MG63 (cell line): Measurements from ENCODE around the gene ST6GAL2. TPM values are rescaled to one million over a fixed set of nuclear protein-coding genes. Genes with fewer than 3 reads are reported as not detected.

ENCODE experiments used
- DNase-seq: peaks from one replicate; pipeline ENCODE4 v3.0.0-alpha.2; 2020
- H3K27me3 ChIP-seq: fragments of 250-450 bp; sonication (Bioruptor Pico); 2 replicates; pipeline ENCODE4 v1.5.1; 2020; ENCODE audit warnings: mild to moderate bottlenecking, moderate library complexity
- H3K36me3 ChIP-seq: fragments of 250-450 bp; sonication (Bioruptor Pico); 2 replicates; pipeline ENCODE4 v1.5.1; 2020; ENCODE audit warnings: mild to moderate bottlenecking, moderate library complexity
- H3K4me3 ChIP-seq: fragments of 250-450 bp; sonication (Bioruptor Pico); 2 replicates; pipeline ENCODE4 v1.5.1; 2020; ENCODE audit warnings: mild to moderate bottlenecking, moderate library complexity
- H3K9me3 ChIP-seq: fragments of 250-450 bp; sonication (Bioruptor Pico); 2 replicates; pipeline ENCODE4 v1.5.1; 2020; ENCODE audit warnings: mild to moderate bottlenecking, moderate library complexity
- total RNA-seq: library from RNA; depleted of rRNA; stranded (reverse); fragments of >200 nt; shearing (Covaris generic); gene quantifications from 2 replicates; pipeline ENCODE4 v1.2.3, GENCODE V29; 2014; ENCODE audit warnings: low replicate concordance

Gene ST6GAL2
- total RNA-seq, 1 experiment from 2014 or later, result not detected

DNA sequence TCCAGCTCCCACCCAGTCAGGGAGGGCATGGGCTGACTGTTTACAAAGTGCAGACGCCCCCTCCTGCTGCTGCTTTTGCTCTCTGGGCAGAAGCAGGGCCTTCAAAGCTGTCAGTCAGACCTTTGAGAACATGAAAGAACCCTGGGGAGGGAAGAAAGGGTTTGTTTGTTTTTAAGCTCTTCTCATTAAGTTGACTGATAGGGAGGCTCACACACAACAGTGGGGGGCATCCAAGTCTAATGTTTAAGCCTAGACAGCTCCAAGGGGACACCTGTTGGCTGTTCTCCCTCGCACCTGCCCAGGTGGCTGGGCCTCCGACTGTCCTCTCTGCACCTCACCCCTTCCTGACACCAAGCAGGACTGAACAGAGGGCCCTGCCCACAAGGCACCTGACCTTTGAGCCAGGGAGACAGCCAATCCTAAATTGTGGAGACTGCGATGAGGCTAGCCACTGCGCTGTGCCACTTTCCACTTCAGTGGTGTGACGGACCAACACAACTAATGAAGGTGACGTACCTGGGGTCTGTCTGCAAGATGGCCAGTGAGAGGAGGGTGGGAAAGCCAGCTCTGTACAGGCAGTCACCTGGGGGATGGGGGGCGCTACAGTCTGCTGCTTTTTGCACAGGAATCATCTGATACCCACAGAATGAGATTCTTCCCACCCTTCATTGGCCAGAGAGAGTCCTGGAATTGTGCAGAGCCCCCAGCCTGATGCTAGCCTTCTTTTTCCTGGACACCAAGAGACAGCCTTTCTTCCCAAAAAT lies 16.3 kb downstream of the ST6GAL2 start:
- no peaks in the 10 kb centered on the region for H3K36me3 ChIP-seq
- no peak for DNase-seq
- no peaks in the 10 kb centered on the region for H3K27me3 ChIP-seq
- H3K9me3 ChIP-seq, result no peaks in the 10 kb centered on the region
- no peak overlapping the region for H3K4me3 ChIP-seq

DNA sequence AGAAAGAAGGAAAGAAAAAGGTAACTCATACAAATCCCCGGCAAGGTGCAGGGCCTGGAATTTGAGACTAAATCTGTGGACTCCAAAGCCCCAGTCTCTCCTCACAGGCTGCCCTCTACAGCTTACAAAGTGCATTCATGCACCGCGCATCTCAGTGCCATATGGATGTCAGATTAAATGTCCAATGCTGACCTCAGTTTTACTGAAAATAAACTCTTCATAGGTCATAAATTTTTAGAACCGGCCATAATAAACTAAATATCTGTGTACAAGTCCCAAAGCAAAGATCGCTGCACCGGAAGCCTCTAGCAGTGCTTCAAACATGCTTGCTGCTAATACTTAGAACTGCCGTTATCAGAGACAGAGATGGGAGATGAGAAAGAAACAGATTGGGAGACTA lies 17.7 kb downstream of the ST6GAL2 start:
- no peaks in the 10 kb centered on the region for H3K36me3 ChIP-seq
- no peaks in the 10 kb centered on the region for H3K27me3 ChIP-seq
- no peak overlapping the region for H3K4me3 ChIP-seq
- no peaks in the 10 kb centered on the region for H3K9me3 ChIP-seq
- DNase-seq, result no peak

DNA sequence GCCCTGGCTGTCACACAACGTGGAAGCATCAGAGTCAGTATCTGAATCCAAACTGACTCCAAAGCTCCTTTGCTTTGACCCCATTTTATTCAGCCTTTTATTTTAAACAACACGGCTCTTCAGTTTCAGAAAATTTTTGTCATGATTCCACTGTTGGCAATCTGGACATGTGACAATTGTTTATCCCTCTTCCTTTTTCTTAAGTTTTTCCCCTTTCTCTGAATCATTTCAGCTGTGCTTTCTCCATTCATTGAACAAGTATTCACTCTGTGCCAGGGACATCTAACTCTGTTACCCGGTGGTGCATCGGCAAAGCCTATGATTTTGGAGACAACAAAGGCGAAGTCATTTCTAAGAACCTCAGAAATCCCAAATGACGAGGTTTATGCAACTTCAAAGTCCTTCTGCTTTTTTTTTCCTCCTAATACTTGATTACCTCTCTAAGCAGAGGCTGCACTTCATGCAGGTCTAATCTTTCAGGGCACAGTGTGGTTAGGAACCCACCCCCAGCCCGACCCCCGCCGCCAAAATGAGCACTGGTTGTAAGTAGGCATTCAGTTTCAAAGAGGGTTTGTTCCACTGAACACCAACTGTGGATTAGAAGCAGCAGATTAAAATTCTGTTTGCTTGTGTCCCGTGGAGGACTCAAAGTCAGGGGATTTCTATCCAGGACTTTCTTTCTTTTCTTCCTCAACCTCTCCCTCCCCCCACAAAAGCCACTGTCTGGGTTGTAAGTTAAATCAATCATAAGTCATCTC lies 18.6 kb downstream of the ST6GAL2 start:
- DNase-seq, result no peak
- Histone ChIP-seq H3K36me3 (no peaks in the 10 kb centered on the region), H3K27me3 (no peaks in the 10 kb centered on the region), H3K4me3 (no peak overlapping the region), H3K9me3 (no peaks in the 10 kb centered on the region)

DNA sequence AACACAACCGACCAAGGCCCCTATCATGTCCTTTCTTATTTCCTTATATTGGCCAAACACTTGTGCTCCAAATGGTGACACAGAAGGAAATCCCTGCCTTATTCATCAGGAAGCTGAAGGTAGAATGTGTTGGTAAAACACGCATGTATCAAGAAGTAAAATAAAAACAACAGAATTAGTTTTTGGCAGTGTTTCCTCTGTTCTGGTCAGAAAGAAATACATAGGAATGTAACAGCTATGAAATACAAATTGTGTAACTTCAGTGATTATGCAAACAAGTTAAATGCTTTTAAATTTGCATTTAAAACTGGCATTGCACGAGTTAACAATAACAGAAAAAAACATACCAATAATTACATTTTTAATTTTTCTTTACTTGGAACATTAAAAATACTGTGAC lies 19.3 kb downstream of the ST6GAL2 start:
- no peaks in the 10 kb centered on the region for H3K36me3 ChIP-seq
- no peak overlapping the region for H3K4me3 ChIP-seq
- no peaks in the 10 kb centered on the region for H3K27me3 ChIP-seq
- DNase-seq, result no peak
- no peaks in the 10 kb centered on the region for H3K9me3 ChIP-seq

DNA sequence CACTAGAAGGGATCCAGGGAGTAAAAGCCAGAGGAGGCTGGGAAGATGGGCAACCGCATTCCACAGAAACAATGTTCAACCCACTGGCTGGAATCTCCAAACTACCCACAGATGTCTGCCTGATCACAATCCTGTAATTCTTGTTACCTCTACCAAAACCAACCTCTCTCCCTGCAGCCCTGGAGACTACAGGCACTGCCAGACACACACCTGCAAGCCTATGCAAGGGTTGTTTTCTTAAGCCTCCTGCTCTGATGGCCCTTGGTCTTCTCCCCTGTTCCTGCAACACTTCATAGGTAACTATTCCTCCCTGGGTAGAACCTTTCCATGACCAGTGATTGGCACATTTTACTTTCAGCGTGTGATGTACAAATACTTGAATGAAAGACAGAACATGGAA lies 21.9 kb downstream of the ST6GAL2 start:
- Histone ChIP-seq H3K36me3 (no peaks in the 10 kb centered on the region), H3K4me3 (no peak overlapping the region), H3K27me3 (no peaks in the 10 kb centered on the region), H3K9me3 (no peaks in the 10 kb centered on the region)
- DNase-seq, result no peak

DNA sequence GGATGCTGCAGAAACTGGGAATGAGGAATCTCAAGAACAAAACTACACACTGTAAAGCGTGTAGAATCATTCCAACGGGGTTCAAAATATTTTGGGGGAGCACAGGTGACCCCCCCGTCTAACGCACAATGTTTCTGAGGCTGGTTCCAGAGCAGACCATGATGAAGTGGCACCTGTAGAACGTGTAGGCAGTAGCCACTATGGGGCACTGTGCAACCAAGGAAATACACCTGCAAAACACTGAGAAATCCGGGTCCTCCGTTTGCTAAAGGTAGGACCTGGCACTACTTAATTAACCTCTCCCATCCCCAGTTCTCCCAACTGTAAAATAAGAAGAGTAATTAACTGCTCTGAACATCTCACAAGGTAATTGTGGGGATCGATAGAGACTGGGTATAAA lies 22.6 kb downstream of the ST6GAL2 start:
- DNase-seq, result no peak
- H3K27me3 ChIP-seq, result no peaks in the 10 kb centered on the region
- H3K36me3 ChIP-seq, result no peaks in the 10 kb centered on the region
- no peaks in the 10 kb centered on the region for H3K9me3 ChIP-seq
- H3K4me3 ChIP-seq, result no peak overlapping the region

DNA sequence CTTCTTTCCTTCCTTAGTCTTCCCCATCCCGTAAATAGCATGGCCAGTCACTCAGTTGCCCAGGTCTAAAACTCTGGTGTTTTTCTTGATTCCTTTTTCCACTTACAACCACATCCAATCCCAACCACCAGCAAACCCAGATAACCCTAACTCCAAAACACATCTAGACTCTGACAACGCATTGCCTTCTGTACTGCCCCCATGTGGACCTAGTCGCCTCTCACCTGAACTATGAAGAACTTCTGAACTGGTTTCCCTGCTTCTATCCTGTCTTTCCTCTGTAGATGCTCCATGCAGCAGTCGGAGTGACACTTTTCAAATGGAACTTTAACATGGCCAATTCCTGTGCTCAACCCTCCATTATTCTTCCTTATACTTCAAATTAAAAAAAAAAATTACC lies 26.5 kb downstream of the ST6GAL2 start:
- no peaks in the 10 kb centered on the region for H3K27me3 ChIP-seq
- H3K9me3 ChIP-seq, result no peaks in the 10 kb centered on the region
- no peak for DNase-seq
- H3K36me3 ChIP-seq, result no peaks in the 10 kb centered on the region
- no peak overlapping the region for H3K4me3 ChIP-seq

DNA sequence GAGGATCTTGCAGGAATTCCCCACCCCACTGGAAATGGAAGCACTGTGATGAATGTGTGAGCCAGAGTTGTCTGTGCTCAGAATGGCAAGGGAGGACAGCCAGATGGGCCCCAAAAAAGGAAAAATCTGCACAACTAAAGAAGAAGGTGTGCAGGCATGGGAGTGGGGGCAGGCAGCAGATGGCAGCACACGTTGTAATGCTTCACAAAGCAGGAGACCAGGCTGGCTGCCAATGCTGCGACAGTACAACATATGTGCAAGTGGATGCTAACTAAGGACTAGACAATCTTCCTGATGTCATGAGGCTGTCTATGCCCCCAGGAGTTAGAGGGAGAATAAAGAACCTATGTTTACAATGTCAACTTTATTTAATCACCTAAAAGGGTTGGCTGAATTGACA lies 27.2 kb downstream of the ST6GAL2 start:
- no peak for DNase-seq
- Histone ChIP-seq H3K36me3 (no peaks in the 10 kb centered on the region), H3K4me3 (no peak overlapping the region), H3K9me3 (no peaks in the 10 kb centered on the region), H3K27me3 (no peaks in the 10 kb centered on the region)

DNA sequence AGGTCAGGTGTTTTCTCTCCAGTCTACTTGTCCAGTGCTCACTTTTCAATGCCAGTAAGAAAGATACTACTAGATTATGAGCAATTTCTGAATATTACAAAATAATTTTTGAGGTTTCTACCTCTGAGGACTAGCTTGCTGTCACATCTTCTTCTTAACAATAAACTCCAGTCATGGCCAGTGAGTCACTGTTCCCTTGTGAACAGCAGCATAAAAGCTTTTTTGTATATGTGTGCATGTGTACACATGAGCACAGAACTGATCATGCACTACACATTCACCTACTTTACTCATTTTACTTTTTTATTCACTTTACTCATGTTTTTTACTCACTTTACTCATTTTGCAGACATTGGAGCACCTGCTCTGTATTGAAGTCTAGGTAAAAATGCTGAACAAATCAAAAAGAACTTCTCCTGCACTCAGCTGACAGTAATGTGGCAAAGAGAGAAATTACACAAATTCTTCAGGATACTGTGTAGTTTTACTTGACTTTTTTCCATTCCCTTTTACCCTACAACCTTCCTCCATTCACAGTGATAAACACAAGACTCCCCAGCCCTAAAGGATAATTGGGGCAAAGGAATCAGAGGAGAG lies 28.0 kb downstream of the ST6GAL2 start:
- Histone ChIP-seq H3K27me3 (no peaks in the 10 kb centered on the region), H3K36me3 (no peaks in the 10 kb centered on the region), H3K4me3 (no peak overlapping the region), H3K9me3 (no peaks in the 10 kb centered on the region)
- DNase-seq, result no peak

DNA sequence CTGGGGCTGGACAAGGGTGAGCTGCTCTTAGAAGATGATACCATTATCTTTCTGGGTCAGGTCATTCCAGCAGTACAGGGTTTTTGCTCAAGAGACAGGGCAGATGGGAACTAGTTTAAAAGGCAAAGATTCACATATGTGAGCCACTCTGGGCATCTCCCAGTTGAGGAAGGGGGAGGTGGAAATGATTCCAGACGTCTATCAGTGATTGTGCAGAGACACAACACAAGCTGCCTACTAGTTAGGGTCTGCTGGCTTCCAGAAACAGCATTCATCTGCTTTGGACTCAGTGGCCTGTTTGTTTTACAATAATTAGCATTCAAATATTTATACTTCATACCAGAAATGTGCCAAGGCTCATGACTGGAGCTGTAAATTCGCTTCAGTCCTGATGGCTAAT lies 32.3 kb downstream of the ST6GAL2 start:
- no peak for DNase-seq
- no peaks in the 10 kb centered on the region for H3K36me3 ChIP-seq
- H3K4me3 ChIP-seq, result no peak overlapping the region
- H3K9me3 ChIP-seq, result no peaks in the 10 kb centered on the region
- H3K27me3 ChIP-seq, result no peaks in the 10 kb centered on the region

DNA sequence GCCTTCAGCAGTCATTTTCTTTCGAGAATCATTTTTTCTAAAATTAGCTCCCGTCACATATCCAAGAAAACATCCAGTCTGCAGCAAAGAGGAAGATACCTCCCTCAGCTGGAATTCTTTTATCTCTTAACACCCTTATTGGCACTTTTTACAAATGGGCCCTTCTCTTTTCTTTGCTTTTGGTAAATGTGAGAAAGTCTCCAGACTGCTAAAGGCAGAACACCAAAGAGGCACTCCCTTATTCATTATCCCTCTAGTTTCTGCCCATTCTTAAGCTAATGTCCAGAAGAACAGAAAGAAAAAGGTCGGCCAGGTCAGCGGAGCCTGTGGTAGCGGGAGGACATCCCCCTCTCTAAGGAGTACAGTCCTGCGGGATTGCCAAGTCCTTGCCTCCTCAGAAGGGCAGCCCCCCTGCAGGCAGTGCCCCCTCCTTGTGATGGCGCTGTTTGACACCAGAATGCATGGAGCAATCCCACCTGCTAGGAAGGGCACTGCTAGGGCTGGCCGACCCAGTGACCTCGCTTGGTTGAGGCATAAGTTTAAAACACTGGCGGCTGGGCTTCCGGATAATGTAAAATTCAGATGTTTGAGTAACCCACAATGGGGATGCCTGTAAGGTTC lies 34.0 kb downstream of the ST6GAL2 start:
- no peak for DNase-seq
- Histone ChIP-seq H3K36me3 (no peaks in the 10 kb centered on the region), H3K27me3 (no peaks in the 10 kb centered on the region), H3K4me3 (no peak overlapping the region), H3K9me3 (no peaks in the 10 kb centered on the region)

DNA sequence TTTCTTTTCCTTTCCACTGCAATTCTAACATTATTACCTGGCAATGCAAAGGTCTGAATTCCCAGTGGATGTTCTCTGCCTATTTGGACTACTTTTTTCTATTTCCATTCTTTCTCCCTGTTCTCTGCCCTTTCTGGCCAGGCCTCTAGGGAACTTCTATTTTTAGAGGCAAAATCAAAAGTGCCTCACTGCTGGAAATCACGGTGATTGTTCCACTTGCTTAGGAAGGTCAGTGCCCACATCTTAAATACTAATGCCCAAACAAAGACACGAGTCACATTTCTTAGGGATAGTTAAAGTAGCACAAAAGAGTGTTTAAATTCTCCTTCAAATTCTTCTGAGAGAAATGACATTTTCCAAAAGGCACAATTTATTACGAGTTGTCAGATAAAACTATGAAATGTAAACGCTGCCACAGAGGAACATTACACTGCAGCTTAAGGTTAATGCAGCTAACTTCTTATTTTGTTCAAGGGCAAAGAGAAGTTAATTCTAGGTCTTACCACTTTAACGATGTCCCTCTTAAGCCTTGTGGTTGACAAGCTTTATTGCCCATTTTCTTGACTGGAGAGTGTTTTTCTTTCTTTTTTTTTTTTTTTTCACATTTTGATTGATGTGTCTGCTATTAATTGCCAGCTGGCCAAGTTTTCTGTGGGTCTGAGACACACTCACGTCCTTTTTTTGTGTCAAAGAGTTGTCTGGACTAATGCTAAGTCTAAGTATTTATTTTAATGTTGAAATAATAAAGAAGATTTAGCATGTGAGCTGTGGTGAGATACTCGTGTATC lies 34.7 kb downstream of the ST6GAL2 start:
- no peaks in the 10 kb centered on the region for H3K36me3 ChIP-seq
- no peaks in the 10 kb centered on the region for H3K9me3 ChIP-seq
- DNase-seq, result no peak
- H3K4me3 ChIP-seq, result no peak overlapping the region
- no peaks in the 10 kb centered on the region for H3K27me3 ChIP-seq

DNA sequence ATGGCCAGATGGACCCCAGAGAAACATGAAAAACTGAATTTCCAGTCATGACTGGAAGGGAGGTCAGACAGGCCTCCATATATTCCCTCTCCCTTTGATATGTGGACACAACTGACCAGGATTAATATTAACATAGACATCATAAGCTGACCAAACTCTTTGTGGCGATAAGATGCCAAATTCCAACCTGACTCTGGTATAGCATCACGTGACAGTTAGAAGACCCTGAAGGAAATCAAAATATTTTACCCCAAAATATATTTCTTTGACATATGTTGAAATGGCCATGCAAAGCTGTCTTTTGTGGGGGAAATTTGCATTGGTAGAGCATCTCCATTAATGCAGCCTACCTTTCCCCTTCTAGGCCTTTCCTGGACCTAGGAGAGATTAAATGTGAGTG lies 36.7 kb downstream of the ST6GAL2 start:
- Histone ChIP-seq H3K4me3 (no peak overlapping the region), H3K27me3 (no peaks in the 10 kb centered on the region), H3K9me3 (no peaks in the 10 kb centered on the region), H3K36me3 (no peaks in the 10 kb centered on the region)
- DNase-seq, result no peak

DNA sequence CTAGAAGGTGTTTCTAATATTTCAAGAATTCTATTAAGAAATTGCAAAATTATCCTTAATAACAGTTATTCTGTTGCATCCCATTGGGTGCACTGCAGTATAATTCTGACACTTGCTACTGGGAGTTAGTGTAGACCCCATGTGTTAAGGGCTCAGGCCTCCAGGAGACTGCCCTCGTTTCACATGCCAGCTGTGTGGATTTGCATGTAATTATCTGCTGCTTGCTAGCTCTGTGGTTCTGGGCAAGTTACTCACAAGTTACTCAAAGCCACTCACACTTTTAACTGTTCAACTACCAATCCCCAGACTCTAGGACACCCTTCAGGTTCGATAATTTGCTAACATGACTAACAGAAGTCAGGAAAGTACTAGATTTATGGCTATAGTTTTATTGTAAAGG lies 38.6 kb downstream of the ST6GAL2 start:
- Histone ChIP-seq H3K4me3 (no peak overlapping the region), H3K27me3 (no peaks in the 10 kb centered on the region), H3K9me3 (no peaks in the 10 kb centered on the region), H3K36me3 (no peaks in the 10 kb centered on the region)
- no peak for DNase-seq

DNA sequence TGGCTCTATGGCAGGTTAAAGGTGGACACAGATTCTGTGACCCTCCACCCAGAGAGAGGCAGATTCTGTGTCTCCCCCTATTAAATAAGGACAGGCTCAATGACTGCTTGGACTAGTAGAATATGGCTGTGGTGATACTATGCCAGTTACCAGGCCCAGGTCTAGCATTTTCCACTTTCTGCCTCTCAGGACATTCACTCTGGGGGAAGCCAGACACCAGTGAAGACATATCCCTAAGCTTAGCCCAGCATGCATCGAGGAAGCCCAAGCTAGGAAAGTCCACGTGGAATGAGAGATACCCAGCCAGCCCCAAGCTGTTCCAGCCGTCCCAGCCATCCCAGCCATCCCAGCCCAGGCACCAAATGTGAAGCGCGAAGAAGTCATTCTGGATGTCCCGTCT lies 40.3 kb downstream of the ST6GAL2 start:
- no peaks in the 10 kb centered on the region for H3K9me3 ChIP-seq
- no peak for DNase-seq
- no peak overlapping the region for H3K4me3 ChIP-seq
- H3K36me3 ChIP-seq, result no peaks in the 10 kb centered on the region
- H3K27me3 ChIP-seq, result no peaks in the 10 kb centered on the region

DNA sequence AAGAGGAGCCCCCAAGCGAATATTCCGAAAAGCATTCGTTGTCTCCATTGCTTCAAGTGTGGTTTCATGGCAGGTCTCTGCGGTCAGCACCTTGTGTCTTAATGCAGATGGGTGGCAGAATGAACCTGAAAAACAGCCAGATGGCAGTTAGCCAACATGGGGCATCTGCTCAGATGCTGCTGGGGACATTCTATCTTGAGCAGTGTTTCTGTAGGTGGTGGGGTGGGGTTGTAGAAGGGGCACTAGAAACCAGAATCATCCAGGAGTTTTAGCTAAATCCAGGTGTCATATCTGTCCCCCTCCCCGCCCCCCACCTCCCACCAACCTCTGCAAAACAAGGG lies 42.1 kb downstream of the ST6GAL2 start:
- H3K4me3 ChIP-seq, result no peak overlapping the region
- DNase-seq, result no peak
- H3K36me3 ChIP-seq, result no peaks in the 10 kb centered on the region
- H3K27me3 ChIP-seq, result no peaks in the 10 kb centered on the region
- no peaks in the 10 kb centered on the region for H3K9me3 ChIP-seq
